Measurements from ENCODE around the gene JAZF1. TPM values are rescaled to one million over a fixed set of nuclear protein-coding genes. Genes with fewer than 3 reads are reported as not detected.

The JAZF1 gene
- total and polyA plus RNA-seq, 2 experiments from 2014 or later, result 13.8 to 19.6 TPM

DNA sequence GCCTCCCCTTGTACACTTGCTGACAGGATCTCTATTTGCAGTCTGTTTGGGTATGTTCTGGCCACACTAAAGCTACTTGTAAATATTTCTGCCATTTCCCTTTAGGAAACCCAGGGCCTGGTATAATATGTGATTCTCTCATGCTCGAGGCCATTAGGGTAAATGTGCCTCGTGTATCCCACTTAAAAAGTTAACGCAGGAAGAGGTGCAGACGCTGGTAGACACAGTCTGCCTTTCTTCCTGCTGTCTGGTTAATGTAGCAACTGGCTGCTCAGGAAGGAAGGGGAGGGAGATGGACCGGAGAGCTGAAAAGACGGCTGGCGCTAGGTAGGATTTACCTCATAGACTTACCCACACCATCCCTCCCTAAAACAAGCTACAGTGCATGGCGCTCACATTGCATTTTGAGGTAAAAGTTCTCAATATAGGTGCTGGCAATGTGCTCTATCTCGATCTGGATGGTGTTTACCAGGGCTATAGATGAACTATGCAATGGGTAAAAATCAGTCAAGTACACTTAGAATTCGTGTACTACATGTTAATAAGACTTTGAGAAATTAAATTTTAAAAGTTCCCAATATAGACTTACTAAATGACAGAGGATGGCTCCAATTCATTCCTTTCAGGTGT, 125.9 kb downstream of the JAZF1 start:
- Histone ChIP-seq H3K4me3 (no peak overlapping the region), H3K36me3 (ENCODE audit: low read depth) (no peaks in the 10 kb centered on the region), H3K4me2 (ENCODE audit: unreplicated experiment) (no peak overlapping the region), H4K20me1 (ENCODE audit: insufficient read depth) (no peaks in the 10 kb centered on the region), H3F3A (ENCODE audit: insufficient read depth) (peaks cover 8% of the 10 kb centered on the region; the same call in 1 of the 2 replicates), H3K9me2 (ENCODE audit: insufficient read depth) (no peaks in the 10 kb centered on the region), H2AFZ (no peak overlapping the region), H3K9ac (no peak overlapping the region), H3K27ac (no peak overlapping the region), H3K79me2 (ENCODE audit: insufficient read depth) (peaks cover 33% of the 10 kb centered on the region), H3K4me1 (ENCODE audit: insufficient read depth) (peaks cover 23% of the 10 kb centered on the region), H3K9me3 (ENCODE audit: low read depth) (no peaks in the 10 kb centered on the region), H3K27me3 (replicated peaks; ENCODE audit: insufficient read depth) (no peaks in the 10 kb centered on the region)
- 90% methylated on average over 10 of the region's 10 CpGs for WGBS, 2 experiments (ENCODE audit: low coverage in 1 of 2, low lambda C conversion rate in 2 of 2, missing lambda C conversion rate in 2 of 2)
- TF ChIP-seq EZH2phosphoT487 (IDR thresholded peaks at IDR 0.05; ENCODE audit: insufficient read depth, low read depth), result no peak
- no peak for TF ChIP-seq EZH2 (IDR thresholded peaks at IDR 0.05; ENCODE audit: insufficient read depth, poor library complexity, severe bottlenecking)
- in situ Hi-C loops (cut with MboI), result no loop called here
- no peak for DNase-seq

DNA sequence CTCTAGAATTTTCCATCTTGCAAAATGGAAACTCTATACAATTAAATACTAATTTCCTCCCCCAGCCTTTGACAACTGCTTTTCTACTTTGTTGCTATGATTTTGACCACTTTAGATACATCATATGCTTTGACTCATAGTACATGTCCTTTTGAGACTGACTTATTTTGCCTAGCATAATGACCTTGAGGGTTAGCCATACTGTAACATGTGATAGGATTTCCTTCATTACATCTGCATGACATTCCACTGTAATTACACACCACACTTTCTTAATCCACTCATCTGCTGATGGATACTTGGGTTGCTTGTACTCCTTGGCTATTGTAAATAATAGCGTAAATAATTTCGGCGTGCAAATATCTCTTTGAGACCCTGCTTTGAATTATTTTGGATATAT, 127.7 kb downstream of the JAZF1 start:
- Histone ChIP-seq H3K4me2 (ENCODE audit: unreplicated experiment) (peak overlapping the region; percentile 36), H3K27ac (peak overlapping the region; percentile 47), H3K79me2 (ENCODE audit: insufficient read depth) (peaks cover 36% of the 10 kb centered on the region), H3K4me1 (ENCODE audit: insufficient read depth) (peaks cover 23% of the 10 kb centered on the region), H3K9me2 (ENCODE audit: insufficient read depth) (no peaks in the 10 kb centered on the region), H4K20me1 (ENCODE audit: insufficient read depth) (no peaks in the 10 kb centered on the region), H3F3A (ENCODE audit: insufficient read depth) (peaks cover 8% of the 10 kb centered on the region; the same call in 1 of the 2 replicates), H2AFZ (no peak overlapping the region), H3K4me3 (no peak overlapping the region), H3K36me3 (ENCODE audit: low read depth) (no peaks in the 10 kb centered on the region), H3K27me3 (replicated peaks; ENCODE audit: insufficient read depth) (no peaks in the 10 kb centered on the region), H3K9me3 (ENCODE audit: low read depth) (no peaks in the 10 kb centered on the region), H3K9ac (no peak overlapping the region)
- peak; percentile 74 for DNase-seq
- TF ChIP-seq EZH2 (IDR thresholded peaks at IDR 0.05; ENCODE audit: insufficient read depth, poor library complexity, severe bottlenecking) (no peak), EZH2phosphoT487 (IDR thresholded peaks at IDR 0.05; ENCODE audit: insufficient read depth, low read depth) (no peak)
- in situ Hi-C loops (cut with MboI), result no loop called here
- 47 to 48% methylated on average over 3 of the region's 3 CpGs for WGBS, 2 experiments (ENCODE audit: low coverage in 1 of 2, low lambda C conversion rate in 2 of 2, missing lambda C conversion rate in 2 of 2)

DNA sequence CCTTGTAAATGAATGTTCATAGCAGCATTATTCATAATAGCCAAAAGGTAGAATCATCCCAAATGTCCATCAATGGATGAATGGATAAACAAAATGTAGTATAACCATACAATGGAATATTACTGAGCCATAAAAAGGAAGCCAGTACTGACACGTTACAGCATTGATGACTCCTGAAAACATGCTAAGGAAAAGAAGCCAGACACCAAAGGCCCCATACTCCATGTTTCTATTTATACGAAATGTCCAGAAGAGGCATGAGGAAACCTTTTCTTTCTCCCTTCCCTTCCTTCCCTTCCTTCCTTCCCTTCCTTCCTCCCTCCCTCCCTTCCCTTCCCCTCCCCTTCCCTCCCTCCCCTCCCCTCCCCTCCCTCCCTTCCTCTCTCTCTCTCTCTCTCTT, 131.9 kb downstream of the JAZF1 start:
- Histone ChIP-seq H3K4me1 (ENCODE audit: insufficient read depth) (peaks cover 13% of the 10 kb centered on the region), H3K79me2 (ENCODE audit: insufficient read depth) (peaks cover 41% of the 10 kb centered on the region), H4K20me1 (ENCODE audit: insufficient read depth) (no peaks in the 10 kb centered on the region), H3K27me3 (replicated peaks; ENCODE audit: insufficient read depth) (no peaks in the 10 kb centered on the region), H2AFZ (no peak overlapping the region), H3K9ac (no peak overlapping the region), H3K4me3 (no peak overlapping the region), H3K4me2 (ENCODE audit: unreplicated experiment) (no peak overlapping the region), H3K27ac (no peak overlapping the region), H3K9me3 (ENCODE audit: low read depth) (no peaks in the 10 kb centered on the region), H3K36me3 (ENCODE audit: low read depth) (no peaks in the 10 kb centered on the region), H3K9me2 (ENCODE audit: insufficient read depth) (no peaks in the 10 kb centered on the region), H3F3A (ENCODE audit: insufficient read depth) (peaks cover 8% of the 10 kb centered on the region; the same call in 1 of the 2 replicates)
- 96 to 100% methylated on average over 2 of the region's 2 CpGs for WGBS, 2 experiments (ENCODE audit: low coverage in 1 of 2, low lambda C conversion rate in 2 of 2, missing lambda C conversion rate in 2 of 2)
- no peak for TF ChIP-seq EZH2phosphoT487 (IDR thresholded peaks at IDR 0.05; ENCODE audit: insufficient read depth, low read depth)
- TF ChIP-seq EZH2 (IDR thresholded peaks at IDR 0.05; ENCODE audit: insufficient read depth, poor library complexity, severe bottlenecking), result no peak
- no peak for DNase-seq
- in situ Hi-C loops (cut with MboI), result no loop called here

DNA sequence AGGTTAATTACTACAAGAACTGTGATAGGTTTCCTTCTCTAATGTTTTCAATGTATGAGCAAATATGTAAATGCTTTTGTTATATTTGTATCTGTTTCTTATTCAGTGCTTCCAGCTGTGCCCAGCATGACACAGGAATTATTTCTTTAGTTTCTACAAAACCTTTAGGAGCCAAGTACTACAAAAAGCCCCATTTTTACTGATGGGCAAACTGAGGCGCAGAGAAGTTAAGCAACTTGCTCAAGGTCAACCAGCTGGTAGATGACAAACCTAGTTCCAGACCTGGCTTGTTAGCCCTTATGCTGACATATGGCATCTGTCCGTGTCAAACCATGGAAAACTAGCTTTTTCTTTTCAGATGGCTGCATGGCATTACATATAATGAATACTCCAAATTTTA, 134.6 kb downstream of the JAZF1 start:
- Histone ChIP-seq H3K79me2 (ENCODE audit: insufficient read depth) (peaks cover 37% of the 10 kb centered on the region), H3K9ac (no peak overlapping the region), H3K9me2 (ENCODE audit: insufficient read depth) (no peaks in the 10 kb centered on the region), H2AFZ (no peak overlapping the region), H3K9me3 (ENCODE audit: low read depth) (no peaks in the 10 kb centered on the region), H3K36me3 (ENCODE audit: low read depth) (no peaks in the 10 kb centered on the region), H3K4me2 (ENCODE audit: unreplicated experiment) (no peak overlapping the region), H3K4me1 (ENCODE audit: insufficient read depth) (peaks cover 5% of the 10 kb centered on the region), H3K27ac (no peak overlapping the region), H3K4me3 (no peak overlapping the region), H3F3A (ENCODE audit: insufficient read depth) (peaks cover 10% of the 10 kb centered on the region), H3K27me3 (replicated peaks; ENCODE audit: insufficient read depth) (no peaks in the 10 kb centered on the region), H4K20me1 (ENCODE audit: insufficient read depth) (no peaks in the 10 kb centered on the region)
- in situ Hi-C loops (cut with MboI), result no loop called here
- no peak for TF ChIP-seq EZH2phosphoT487 (IDR thresholded peaks at IDR 0.05; ENCODE audit: insufficient read depth, low read depth)
- TF ChIP-seq EZH2 (IDR thresholded peaks at IDR 0.05; ENCODE audit: insufficient read depth, poor library complexity, severe bottlenecking), result no peak
- WGBS, 2 experiments (ENCODE audit: low coverage in 1 of 2, low lambda C conversion rate in 2 of 2, missing lambda C conversion rate in 2 of 2), result 94 to 98% methylated on average over 2 of the region's 2 CpGs
- no peak for DNase-seq

All from GM23248 (cell line).